Measurements from ENCODE around the gene FAM81B.

Gene FAM81B

DNA sequence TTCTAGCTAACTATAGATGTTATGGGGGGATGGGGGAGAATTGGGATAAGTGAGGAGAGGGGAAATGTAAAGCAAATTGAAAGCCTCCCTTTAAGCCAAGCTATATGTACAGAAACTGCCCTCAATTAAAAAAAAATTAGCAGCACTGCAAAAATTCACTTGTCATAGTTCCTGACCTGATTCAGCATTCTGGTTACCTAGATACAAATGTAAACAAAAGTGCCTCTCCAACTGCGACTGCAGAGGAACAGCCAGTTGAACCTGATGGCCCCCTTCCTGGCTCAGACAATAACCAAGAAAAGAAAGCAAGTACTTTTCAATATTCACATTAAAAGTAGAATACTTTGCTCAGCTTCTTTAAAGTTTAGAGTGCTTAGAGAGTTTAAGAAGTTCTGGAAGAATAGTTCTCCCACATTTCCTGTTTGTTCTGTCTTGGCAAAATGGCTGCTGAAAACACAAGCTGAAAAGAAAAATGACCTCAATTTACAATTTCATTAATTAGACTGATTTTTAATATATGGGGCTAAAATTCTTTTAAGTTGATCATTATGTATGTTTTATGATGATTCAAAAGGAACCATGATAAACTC, 1.5 kb downstream of the FAM81B start:
- H3K4me3 ChIP-seq: no peak overlapping the region
- no peak overlapping the region for H3K27ac ChIP-seq
- H3K36me3 ChIP-seq: no peaks in the 10 kb centered on the region
- DNase-seq: no peak
- intact Hi-C loops (cut with DNase I; ENCODE audit: low total_unique reads): no loop called here
- no peak for TF ChIP-seq CTCF (IDR thresholded peaks at IDR 0.05)
- H3K4me1 ChIP-seq: no peaks in the 10 kb centered on the region
- no peaks in the 10 kb centered on the region for H3K27me3 ChIP-seq
- H3K9me3 ChIP-seq: no peaks in the 10 kb centered on the region

DNA sequence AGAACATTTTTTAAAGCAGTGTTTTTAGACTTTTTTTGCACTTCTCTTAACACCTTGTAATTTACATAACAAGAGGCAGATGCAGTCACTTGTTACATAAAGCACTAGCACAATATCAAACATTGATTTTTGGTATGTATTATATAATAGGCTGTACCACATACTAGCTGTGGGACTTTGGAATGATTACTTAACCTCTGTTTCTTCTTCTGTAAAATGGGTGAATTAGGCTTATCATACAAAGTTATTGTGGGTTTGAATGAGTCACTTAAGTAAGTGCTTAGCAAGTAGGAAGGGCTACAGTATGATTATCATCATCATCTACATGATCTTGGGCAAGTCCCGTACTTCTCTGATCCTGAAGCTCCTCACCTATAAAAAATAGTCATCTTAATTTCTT, 2.1 kb downstream of the FAM81B start:
- Histone ChIP-seq H3K9me3 (no peaks in the 10 kb centered on the region), H3K4me1 (no peaks in the 10 kb centered on the region), H3K4me3 (no peak overlapping the region), H3K36me3 (no peaks in the 10 kb centered on the region), H3K27ac (no peak overlapping the region), H3K27me3 (no peaks in the 10 kb centered on the region)
- intact Hi-C loops (cut with DNase I; ENCODE audit: low total_unique reads): no loop called here
- TF ChIP-seq CTCF (IDR thresholded peaks at IDR 0.05): no peak
- no peak for DNase-seq

DNA sequence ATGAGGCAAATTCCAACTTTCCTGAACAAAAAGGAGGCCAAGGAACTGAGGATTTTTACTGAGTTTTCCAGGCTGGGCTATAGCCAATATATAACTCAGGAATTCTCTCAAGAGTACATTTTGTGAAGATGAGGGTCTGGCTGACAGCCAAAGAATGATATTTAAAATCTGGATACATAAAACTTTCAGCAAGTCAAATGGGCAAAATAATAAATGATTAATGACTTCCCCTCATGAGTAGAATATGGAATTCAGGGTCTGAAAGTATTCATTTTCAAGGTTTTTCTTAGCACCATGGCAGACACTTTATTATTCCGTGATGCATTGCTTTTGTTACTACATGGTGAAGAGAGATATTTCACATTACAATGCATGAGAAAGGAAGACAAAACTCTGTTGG, 7.8 kb downstream of the FAM81B start:
- Histone ChIP-seq H3K36me3 (no peaks in the 10 kb centered on the region), H3K27ac (no peak overlapping the region)
- no peak for TF ChIP-seq CTCF (IDR thresholded peaks at IDR 0.05)

DNA sequence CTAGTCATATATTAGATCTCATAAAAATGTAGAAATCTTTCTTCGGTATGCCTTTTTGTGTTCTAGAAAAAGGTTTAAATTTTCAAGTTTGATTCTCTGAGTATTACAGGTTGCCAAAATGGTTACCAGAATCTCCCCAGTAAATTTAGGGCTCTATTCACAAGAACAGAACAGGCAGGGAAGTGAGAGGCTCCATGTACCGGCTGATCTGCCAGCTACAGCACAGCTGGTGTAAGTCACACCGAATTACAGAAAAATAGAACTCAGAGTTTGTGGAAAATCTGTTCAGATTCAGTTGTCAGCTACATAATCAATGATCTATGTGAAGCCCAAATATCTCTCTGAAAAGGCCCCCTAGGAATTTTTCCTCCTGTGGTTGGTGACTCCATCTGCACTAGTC, 10.5 kb downstream of the FAM81B start:
- intact Hi-C loops (cut with DNase I; ENCODE audit: low total_unique reads): no loop called here
- Histone ChIP-seq H3K36me3 (no peaks in the 10 kb centered on the region), H3K4me3 (no peak overlapping the region), H3K27ac (no peak overlapping the region), H3K27me3 (no peaks in the 10 kb centered on the region), H3K9me3 (no peaks in the 10 kb centered on the region), H3K4me1 (peaks cover 0 to 5% (median 2%) of the 10 kb centered on the region in 4 donors)
- no peak for DNase-seq
- no peak for TF ChIP-seq CTCF (IDR thresholded peaks at IDR 0.05)

More for the DNA sequence above, 7.8 kb downstream of the FAM81B start:
- Histone ChIP-seq H3K4me3 (no peak overlapping the region), H3K4me1 (no peaks in the 10 kb centered on the region), H3K27me3 (no peaks in the 10 kb centered on the region), H3K9me3 (no peaks in the 10 kb centered on the region)
- intact Hi-C loops (cut with DNase I; ENCODE audit: low total_unique reads): no loop called here
- no peak for DNase-seq

GRCh38 chr5:95403996-95404395, 12.8 kb downstream of the FAM81B start:
- no peaks in the 10 kb centered on the region for H3K36me3 ChIP-seq
- H3K9me3 ChIP-seq: no peaks in the 10 kb centered on the region
- H3K4me3 ChIP-seq: no peak overlapping the region
- DNase-seq: no peak
- intact Hi-C loops (cut with DNase I; ENCODE audit: low total_unique reads): no loop called here
- TF ChIP-seq CTCF (IDR thresholded peaks at IDR 0.05): no peak
- no peak overlapping the region for H3K27ac ChIP-seq
- H3K4me1 ChIP-seq: peaks cover 0 to 8% (median 2%) of the 10 kb centered on the region in 4 donors
- no peaks in the 10 kb centered on the region for H3K27me3 ChIP-seq
